GM23248 (cell line): ENCODE results near the gene KSR2. TPM values are rescaled to one million over a fixed set of nuclear protein-coding genes. Genes with fewer than 3 reads are reported as not detected.

Source experiments
- DNase-seq: peaks from one replicate; pipeline ENCODE4 v3.0.0-alpha.2; 2015
- H2AFZ ChIP-seq: fragments of 200-600 bp; sonication (generic); 2 replicates; pipeline ENCODE4 v1.6.1; 2016; ENCODE audit warnings: antibody characterized with exemption
- H3F3A ChIP-seq: fragments of 200-600 bp; sonication (generic); 2 replicates; pipeline ENCODE4 v1.6.1; 2016; ENCODE audit warnings: mild to moderate bottlenecking, antibody characterized with exemption, mixed run types; ENCODE audit not compliant: insufficient read depth
- H3K27ac ChIP-seq: fragments of 200-600 bp; sonication (generic); 2 replicates; pipeline ENCODE4 v1.5.1; 2016; ENCODE audit warnings: mild to moderate bottlenecking
- H3K27me3 ChIP-seq: fragments of 200-600 bp; sonication (generic); replicated peaks from 2 replicates; pipeline ENCODE4 v1.6.1; 2016; ENCODE audit warnings: mild to moderate bottlenecking; ENCODE audit not compliant: insufficient read depth
- H3K36me3 ChIP-seq: fragments of 200-600 bp; sonication (generic); 2 replicates; pipeline ENCODE4 v1.6.1; 2016; ENCODE audit warnings: low read depth, mild to moderate bottlenecking
- H3K4me1 ChIP-seq: fragments of 200-600 bp; sonication (generic); 2 replicates; pipeline ENCODE4 v1.6.1; 2016; ENCODE audit warnings: mild to moderate bottlenecking; ENCODE audit not compliant: insufficient read depth
- H3K4me2 ChIP-seq: fragments of 200-600 bp; sonication (generic); one replicate; pipeline ENCODE4 v1.6.1; 2016; ENCODE audit warnings: mild to moderate bottlenecking; ENCODE audit not compliant: unreplicated experiment
- H3K4me3 ChIP-seq: fragments of 200-600 bp; sonication (generic); 2 replicates; pipeline ENCODE4 v1.5.1; 2016; ENCODE audit warnings: mild to moderate bottlenecking
- H3K79me2 ChIP-seq: fragments of 200-600 bp; sonication (generic); 2 replicates; pipeline ENCODE4 v1.6.1; 2016; ENCODE audit warnings: mild to moderate bottlenecking; ENCODE audit not compliant: insufficient read depth
- H3K9ac ChIP-seq: fragments of 200-600 bp; sonication (generic); 2 replicates; pipeline ENCODE4 v1.6.1; 2016; ENCODE audit warnings: mild to moderate bottlenecking
- H3K9me2 ChIP-seq: fragments of 200-600 bp; sonication (generic); 2 replicates; pipeline ENCODE4 v1.6.1; 2016; ENCODE audit warnings: mixed run types, mild to moderate bottlenecking, moderate library complexity; ENCODE audit not compliant: insufficient read depth
- H3K9me3 ChIP-seq: fragments of 200-600 bp; sonication (generic); one replicate; pipeline ENCODE4 v1.6.1; 2017; ENCODE audit warnings: low read depth
- H4K20me1 ChIP-seq: fragments of 200-600 bp; sonication (generic); 2 replicates; pipeline ENCODE4 v1.6.0; 2016; ENCODE audit not compliant: insufficient read depth
- EZH2 ChIP-seq: fragments of 200-600 bp; sonication (generic); IDR thresholded peaks from 2 replicates; pipeline ENCODE4 v1.6.1; 2018; ENCODE audit warnings: antibody characterized with exemption, mild to moderate bottlenecking; ENCODE audit not compliant: insufficient read depth, poor library complexity, severe bottlenecking
- EZH2phosphoT487 ChIP-seq: fragments of 200-600 bp; sonication (generic); IDR thresholded peaks from 2 replicates; pipeline ENCODE4 v1.6.1; 2018; ENCODE audit warnings: antibody characterized with exemption, moderate library complexity, mild to moderate bottlenecking, low read depth; ENCODE audit not compliant: insufficient read depth
- WGBS, 2 experiments: methylation state at CpG; one replicate each; pipeline ENCODE4 v1.1.6; 2015 to 2017; ENCODE audit warnings: low lambda C conversion rate in 2 of 2, low coverage in 1 of 2; ENCODE audit errors: missing lambda C conversion rate in 2 of 2; 5-methylcytosine and 5-hydroxymethylcytosine counted together
- in situ Hi-C: fragments of 300-500 bp; cut with MboI; formaldehyde crosslinking; loops from 2 replicates; pipeline ENCODE4 v1.15.0; 2020
- polyA plus RNA-seq: library from polyadenylated mRNA; unstranded; fragments of >200 nt; fragmentation: Nextera tagmentation; extraction: Ambion mirVana; gene quantifications from 2 replicates; pipeline ENCODE4 v1.2.1, GENCODE V29; 2016
- total RNA-seq: library from RNA; depleted of rRNA; stranded (reverse); fragments of >200 nt; shearing (Covaris generic); gene quantifications from 2 replicates; pipeline ENCODE4 v1.2.3, GENCODE V29; 2014

KSR2 gene
- total and polyA plus RNA-seq, 2 experiments from 2014 or later = not detected

- no peaks in the 10 kb centered on the region for H3K27me3 ChIP-seq
These were observed 374.9 kb downstream of the KSR2 start for GRCh38 chr12:117593815-117594400.

DNA sequence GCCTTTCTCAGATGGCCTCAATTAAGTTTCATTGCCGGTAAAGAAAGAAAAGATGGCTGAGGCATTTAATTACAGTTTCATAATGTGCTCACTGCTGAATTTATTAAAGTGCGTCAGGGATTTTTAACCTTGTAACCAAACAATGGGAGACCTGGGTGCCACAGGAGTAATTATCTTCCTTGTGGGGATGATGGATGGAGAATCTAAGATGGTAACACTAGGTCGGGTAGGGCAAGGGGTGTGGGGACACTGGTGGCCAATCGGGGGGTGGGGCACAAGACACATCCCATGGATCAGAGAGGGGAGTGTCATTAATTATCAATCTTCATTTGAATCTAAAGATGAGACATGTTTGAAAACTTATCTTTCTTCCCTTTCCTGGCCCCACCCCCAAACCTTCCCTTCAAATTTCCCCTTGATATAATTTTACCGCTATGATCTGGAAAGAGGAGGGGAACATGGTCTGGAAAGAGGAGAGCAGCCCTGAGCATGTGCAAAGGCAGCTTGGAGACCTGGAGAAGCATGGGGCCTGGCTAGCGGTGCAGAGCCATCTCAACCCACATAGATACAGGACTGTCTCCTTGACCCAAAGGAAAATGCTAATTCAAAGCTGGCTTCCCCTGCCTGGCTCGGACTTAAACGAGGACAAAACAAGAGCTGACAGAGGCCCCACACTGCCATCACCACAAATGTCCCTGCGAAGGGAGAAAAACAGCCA lies 376.0 kb downstream of the KSR2 start:
- Histone ChIP-seq H3K9me2 (no peaks in the 10 kb centered on the region), H3F3A (no peaks in the 10 kb centered on the region), H3K27me3 (no peaks in the 10 kb centered on the region), H3K4me1 (no peaks in the 10 kb centered on the region), H3K9me3 (no peaks in the 10 kb centered on the region), H3K27ac (no peak overlapping the region), H3K36me3 (no peaks in the 10 kb centered on the region), H3K9ac (no peak overlapping the region), H4K20me1 (no peaks in the 10 kb centered on the region), H3K79me2 (no peaks in the 10 kb centered on the region), H2AFZ (no peak overlapping the region), H3K4me2 (no peak overlapping the region), H3K4me3 (no peak overlapping the region)
- DNase-seq = no peak
- TF ChIP-seq EZH2phosphoT487 (no peak), EZH2 (no peak)
- in situ Hi-C loops = loop anchor here (10.0 kb wide), 1 partner anchor 242 kb away; no protein-coding TSS in a partner anchor
- WGBS, 2 experiments = 66% methylated on average over 8 to 9 of the region's 9 CpGs

More at GRCh38 chr12:117593815-117594400, 374.9 kb downstream of the KSR2 start:
- WGBS, 2 experiments = 8 to 11% methylated on average over 7 of the region's 7 CpGs
- no peak for TF ChIP-seq EZH2phosphoT487
- TF ChIP-seq EZH2 = no peak
- no peak overlapping the region for H3K4me3 ChIP-seq
- in situ Hi-C loops = loop anchor here (10.0 kb wide), 1 partner anchor 241 kb away; no protein-coding TSS in a partner anchor
- H3K4me2 ChIP-seq = no peak overlapping the region
- no peaks in the 10 kb centered on the region for H4K20me1 ChIP-seq
- H3K36me3 ChIP-seq = no peaks in the 10 kb centered on the region
- H3K27ac ChIP-seq = no peak overlapping the region
- H3K9me2 ChIP-seq = no peaks in the 10 kb centered on the region
- H3K9me3 ChIP-seq = no peaks in the 10 kb centered on the region
- no peak overlapping the region for H3K9ac ChIP-seq
- no peaks in the 10 kb centered on the region for H3K4me1 ChIP-seq
- no peak overlapping the region for H2AFZ ChIP-seq
- DNase-seq = no peak
- no peaks in the 10 kb centered on the region for H3F3A ChIP-seq
- no peaks in the 10 kb centered on the region for H3K79me2 ChIP-seq

GRCh38 chr12:117590999-117591398 lies 377.8 kb downstream of the KSR2 start:
- DNase-seq = no peak
- WGBS, 2 experiments = 11 to 12% methylated on average over 2 of the region's 2 CpGs
- Histone ChIP-seq H3K27ac (no peak overlapping the region), H3K36me3 (no peaks in the 10 kb centered on the region), H3K9me3 (no peaks in the 10 kb centered on the region), H3K4me2 (no peak overlapping the region), H2AFZ (no peak overlapping the region), H3K79me2 (no peaks in the 10 kb centered on the region), H3K9me2 (no peaks in the 10 kb centered on the region), H3K27me3 (no peaks in the 10 kb centered on the region), H4K20me1 (no peaks in the 10 kb centered on the region), H3K9ac (no peak overlapping the region), H3K4me1 (no peaks in the 10 kb centered on the region), H3F3A (no peaks in the 10 kb centered on the region), H3K4me3 (no peak overlapping the region)
- in situ Hi-C loops = loop anchor here (10.0 kb wide), 1 partner anchor 244 kb away; no protein-coding TSS in a partner anchor
- TF ChIP-seq EZH2 = no peak
- TF ChIP-seq EZH2phosphoT487 = no peak

GRCh38 chr12:117590386-117590785 lies 378.4 kb downstream of the KSR2 start:
- in situ Hi-C loops = loop anchor here (10.0 kb wide), 1 partner anchor 244 kb away; no protein-coding TSS in a partner anchor
- Histone ChIP-seq H3K4me2 (no peak overlapping the region), H3K36me3 (no peaks in the 10 kb centered on the region), H2AFZ (no peak overlapping the region), H3K9ac (no peak overlapping the region), H3F3A (no peaks in the 10 kb centered on the region), H4K20me1 (no peaks in the 10 kb centered on the region), H3K4me1 (no peaks in the 10 kb centered on the region), H3K9me2 (no peaks in the 10 kb centered on the region), H3K9me3 (no peaks in the 10 kb centered on the region), H3K4me3 (no peak overlapping the region), H3K27me3 (no peaks in the 10 kb centered on the region), H3K79me2 (no peaks in the 10 kb centered on the region), H3K27ac (no peak overlapping the region)
- WGBS, 2 experiments = 47 to 56% methylated on average over 3 of the region's 3 CpGs
- no peak for DNase-seq
- TF ChIP-seq EZH2phosphoT487 = no peak
- TF ChIP-seq EZH2 = no peak
